ENCODE data around the gene TTC39C.

GRCh38 chr18:24039671-24040070 is 25.1 kb downstream of the TTC39C start:
- TF ChIP-seq CTCF (IDR thresholded peaks at IDR 0.05; ENCODE audit: extremely low read depth in 1 of 2, insufficient read depth in 1 of 2, low read depth in 1 of 2, low read length in 2 of 2) (no peak), POLR2A (IDR thresholded peaks at IDR 0.05; ENCODE audit: low read depth, low read length) (no peak), FOS (IDR thresholded peaks at IDR 0.05; ENCODE audit: borderline replicate concordance, insufficient read depth, low read length) (no peak), MAX (IDR thresholded peaks at IDR 0.05; ENCODE audit: insufficient read depth, insufficient read length) (no peak), POLR2AphosphoS5 (IDR thresholded peaks at IDR 0.05; ENCODE audit: insufficient read depth, low read depth, low read length) (no peak), JUN (IDR thresholded peaks at IDR 0.05; ENCODE audit: borderline replicate concordance, insufficient read depth, insufficient read length, low read depth) (no peak), MYC (IDR thresholded peaks at IDR 0.05; ENCODE audit: low read depth, low read length) (no peak), EZH2 (IDR thresholded peaks at IDR 0.05; ENCODE audit: borderline replicate concordance, low read depth, low read length, severe bottlenecking) (no peak)
